H9 (cell line): ENCODE measurements around the gene FRMD4B. TPM values are rescaled to one million over a fixed set of nuclear protein-coding genes. Genes with fewer than 3 reads are reported as not detected.

ENCODE experiments used
- DNase-seq: peaks from one replicate; pipeline ENCODE4 v3.0.0-alpha.2; 2017
- H2AFZ ChIP-seq: one replicate; pipeline ENCODE4 v1.6.1; 2013; ENCODE audit warnings: mild to moderate bottlenecking, low read length, control low read depth, moderate library complexity
- H2AK5ac ChIP-seq: 2 replicates; pipeline ENCODE4 v1.6.1; 2013; ENCODE audit warnings: low read length, control low read depth, mixed read lengths; ENCODE audit not compliant: insufficient read length
- H2BK120ac ChIP-seq: one replicate; pipeline ENCODE4 v1.6.1; 2013; ENCODE audit warnings: low read depth, mild to moderate bottlenecking, low read length, control low read depth, inconsistent platforms; ENCODE audit not compliant: poor library complexity, severe bottlenecking
- H2BK12ac ChIP-seq: 2 replicates; pipeline ENCODE4 v1.6.1; 2013; ENCODE audit warnings: low read length, control low read depth, mixed read lengths, low read depth; ENCODE audit not compliant: insufficient read length
- H2BK15ac ChIP-seq: 2 replicates; pipeline ENCODE4 v1.6.1; 2013; ENCODE audit warnings: low read depth, low read length, control low read depth
- H2BK20ac ChIP-seq: one replicate; pipeline ENCODE4 v1.6.1; 2013; ENCODE audit warnings: low read depth, mild to moderate bottlenecking, low read length, control low read depth, inconsistent platforms; ENCODE audit not compliant: poor library complexity, severe bottlenecking
- H2BK5ac ChIP-seq: 2 replicates; pipeline ENCODE4 v1.6.1; 2013; ENCODE audit warnings: low read length, control low read depth, mixed read lengths; ENCODE audit not compliant: insufficient read length
- H3K14ac ChIP-seq: 2 replicates; pipeline ENCODE4 v1.6.1; 2013; ENCODE audit warnings: low read length, control low read depth; ENCODE audit not compliant: insufficient read depth
- H3K18ac ChIP-seq: 2 replicates; pipeline ENCODE4 v1.6.1; 2013; ENCODE audit warnings: low read depth, mild to moderate bottlenecking, mixed read lengths, low read length, control low read depth; ENCODE audit not compliant: insufficient read length
- H3K23ac ChIP-seq: 2 replicates; pipeline ENCODE4 v1.6.1; 2013; ENCODE audit warnings: low read length, control low read depth, mixed read lengths, low read depth; ENCODE audit not compliant: insufficient read length
- H3K23me2 ChIP-seq: 2 replicates; pipeline ENCODE4 v1.6.1; 2013; ENCODE audit warnings: low read depth, mild to moderate bottlenecking, mixed read lengths, low read length, control low read depth; ENCODE audit not compliant: insufficient read length, poor library complexity, severe bottlenecking
- H3K27ac ChIP-seq: 2 replicates; pipeline ENCODE4 v1.5.1; 2013; ENCODE audit warnings: low read length, control low read depth, mixed read lengths, low read depth; ENCODE audit not compliant: insufficient read length
- H3K27me3 ChIP-seq: 2 replicates; pipeline ENCODE4 v1.6.1; 2013; ENCODE audit warnings: low read length, control low read depth, inconsistent platforms; ENCODE audit not compliant: insufficient read depth
- H3K4ac ChIP-seq: 2 replicates; pipeline ENCODE4 v1.6.1; 2013; ENCODE audit warnings: low read depth, mild to moderate bottlenecking, control low read depth, inconsistent platforms, low read length, moderate library complexity
- H3K4me1 ChIP-seq: 2 replicates; pipeline ENCODE4 v1.6.1; 2013; ENCODE audit warnings: low read length, control low read depth, inconsistent platforms; ENCODE audit not compliant: insufficient read depth
- H3K4me2 ChIP-seq: 2 replicates; pipeline ENCODE4 v1.6.1; 2013; ENCODE audit warnings: low read length, control low read depth, mixed read lengths; ENCODE audit not compliant: insufficient read length, insufficient read depth
- H3K56ac ChIP-seq: 2 replicates; pipeline ENCODE4 v1.6.1; 2013; ENCODE audit warnings: low read depth, mild to moderate bottlenecking, mixed read lengths, low read length, control low read depth; ENCODE audit not compliant: insufficient read length
- H3K79me1 ChIP-seq: 2 replicates; pipeline ENCODE4 v1.6.1; 2013; ENCODE audit warnings: low read depth, mild to moderate bottlenecking, moderate library complexity, low read length, control low read depth, inconsistent platforms; ENCODE audit not compliant: insufficient read depth, poor library complexity, severe bottlenecking
- H3K79me2 ChIP-seq: 2 replicates; pipeline ENCODE4 v1.6.1; 2013; ENCODE audit warnings: low read length, control low read depth, inconsistent platforms; ENCODE audit not compliant: insufficient read depth
- H3K9ac ChIP-seq: 2 replicates; pipeline ENCODE4 v1.6.1; 2013; ENCODE audit warnings: low read length, control low read depth, mixed read lengths; ENCODE audit not compliant: insufficient read length; ENCODE audit errors: extremely low read depth
- H3K9me3 ChIP-seq: one replicate; pipeline ENCODE4 v1.6.1; 2013; ENCODE audit warnings: low read depth, low read length, inconsistent platforms; ENCODE audit not compliant: control insufficient read depth
- H3T11ph ChIP-seq: one replicate; pipeline ENCODE4 v1.6.1; 2013; ENCODE audit warnings: mild to moderate bottlenecking, low read length, control low read depth, inconsistent platforms
- H4K20me1 ChIP-seq: one replicate; pipeline ENCODE4 v1.6.1; 2013; ENCODE audit not compliant: control insufficient read depth, insufficient read length, insufficient read depth
- H4K5ac ChIP-seq: 2 replicates; pipeline ENCODE4 v1.6.1; 2013; ENCODE audit warnings: low read depth, mild to moderate bottlenecking, mixed read lengths, low read length, control low read depth; ENCODE audit not compliant: insufficient read length
- H4K8ac ChIP-seq: replicated peaks from 2 replicates; pipeline ENCODE4 v1.6.1; 2013; ENCODE audit warnings: low read length, control low read depth, mixed read lengths, low read depth; ENCODE audit not compliant: insufficient read length
- H4K91ac ChIP-seq: 2 replicates; pipeline ENCODE4 v1.6.1; 2013; ENCODE audit warnings: low read depth, mild to moderate bottlenecking, moderate library complexity, mixed read lengths, low read length, control low read depth; ENCODE audit not compliant: insufficient read length
- H3K27ac Mint-ChIP-seq, 3 experiments: 2 replicates in 2 of 3; 3 replicates in 1 of 3; pipeline ENCODE4 v1.8.0; 2020 to 2021; ENCODE audit warnings: mixed read lengths in 3 of 3, mild to moderate bottlenecking in 1 of 3, moderate library complexity in 1 of 3
- H3K27me3 Mint-ChIP-seq: 2 replicates; pipeline ENCODE4 v1.8.0; 2021; ENCODE audit warnings: low read depth, mild to moderate bottlenecking, moderate library complexity, mixed read lengths
- H3K36me3 Mint-ChIP-seq, 3 experiments: 2 replicates in 2 of 3; 3 replicates in 1 of 3; pipeline ENCODE4 v1.8.0; 2020 to 2021; ENCODE audit warnings: low read depth in 3 of 3, mixed read lengths in 3 of 3; ENCODE audit not compliant: insufficient read depth in 1 of 3
- H3K4me1 Mint-ChIP-seq, 2 experiments: 2 replicates each; pipeline ENCODE4 v1.8.0; 2020; ENCODE audit warnings: mixed read lengths in 2 of 2
- H3K4me3 Mint-ChIP-seq, 2 experiments: 2 replicates in 1 of 2; 3 replicates in 1 of 2; pipeline ENCODE4 v1.8.0; 2020 to 2021; ENCODE audit warnings: mild to moderate bottlenecking in 2 of 2, mixed read lengths in 2 of 2, moderate library complexity in 1 of 2
- H3K9me3 Mint-ChIP-seq, 2 experiments: 2 replicates in 1 of 2; 3 replicates in 1 of 2; pipeline ENCODE4 v1.8.0; 2020; ENCODE audit warnings: mild to moderate bottlenecking in 2 of 2, mixed read lengths in 2 of 2, moderate library complexity in 1 of 2
- WGBS: extraction: QIAGEN DNeasy Blood & Tissue Kit; methylation state at CpG from one replicate; pipeline ENCODE4 v1.1.7; 2013; ENCODE audit warnings: missing lambda C conversion rate, low lambda C conversion rate, mixed read lengths; ENCODE audit not compliant: insufficient read length; ENCODE audit errors: extremely low coverage; 5-methylcytosine and 5-hydroxymethylcytosine counted together
- total RNA-seq: library from RNA; stranded (reverse); gene quantifications from 2 replicates; pipeline ENCODE4 v1.2.1, GENCODE V29; 2021
- TF ChIP-seq, protein P1 (sequence below): fragments of 200-600 bp; sonication (generic); conservative IDR thresholded peaks from 3 replicates; pipeline ENCODE4 v1.8.0; 2021; ENCODE audit warnings: antibody characterized with exemption, mild to moderate bottlenecking

Gene FRMD4B
- total RNA-seq, 1 experiment from 2014 or later, result 3.4 TPM

- Histone ChIP-seq H3K23me2 (no peaks in the 10 kb centered on the region), H4K20me1 (no peaks in the 10 kb centered on the region), H3K27ac (no peak overlapping the region), H2BK120ac (no peak overlapping the region), H2BK12ac (no peak overlapping the region), H3K18ac (no peak overlapping the region), H3K9me3 (no peaks in the 10 kb centered on the region), H3K4ac (no peak overlapping the region), H2AFZ (no peak overlapping the region), H4K5ac (no peak overlapping the region), H2BK15ac (no peak overlapping the region), H3K4me1 (peaks cover 4% of the 10 kb centered on the region; the same call in 1 of the 2 replicates), H3K56ac (no peak overlapping the region), H2BK20ac (no peak overlapping the region), H3K79me2 (no peaks in the 10 kb centered on the region), H3K27me3 (no peaks in the 10 kb centered on the region), H3K14ac (no peak overlapping the region), H3K9ac (no peak overlapping the region), H4K8ac (no peak overlapping the region), H3K79me1 (no peaks in the 10 kb centered on the region), H4K91ac (no peak overlapping the region), H3T11ph (no peak overlapping the region), H3K23ac (no peak overlapping the region), H3K4me2 (no peak overlapping the region), H2BK5ac (no peak overlapping the region), H2AK5ac (no peak overlapping the region)
- Mint-ChIP-seq H3K4me3 (no peak overlapping the region), H3K27me3 (no peaks in the 10 kb centered on the region), H3K4me1 (peaks cover 27 to 29% of the 10 kb centered on the region in 2 experiments), H3K36me3 (no peaks in the 10 kb centered on the region), H3K9me3 (no peaks in the 10 kb centered on the region), H3K27ac (no peak overlapping the region)
- no peak for DNase-seq
- TF ChIP-seq, protein P1, sequence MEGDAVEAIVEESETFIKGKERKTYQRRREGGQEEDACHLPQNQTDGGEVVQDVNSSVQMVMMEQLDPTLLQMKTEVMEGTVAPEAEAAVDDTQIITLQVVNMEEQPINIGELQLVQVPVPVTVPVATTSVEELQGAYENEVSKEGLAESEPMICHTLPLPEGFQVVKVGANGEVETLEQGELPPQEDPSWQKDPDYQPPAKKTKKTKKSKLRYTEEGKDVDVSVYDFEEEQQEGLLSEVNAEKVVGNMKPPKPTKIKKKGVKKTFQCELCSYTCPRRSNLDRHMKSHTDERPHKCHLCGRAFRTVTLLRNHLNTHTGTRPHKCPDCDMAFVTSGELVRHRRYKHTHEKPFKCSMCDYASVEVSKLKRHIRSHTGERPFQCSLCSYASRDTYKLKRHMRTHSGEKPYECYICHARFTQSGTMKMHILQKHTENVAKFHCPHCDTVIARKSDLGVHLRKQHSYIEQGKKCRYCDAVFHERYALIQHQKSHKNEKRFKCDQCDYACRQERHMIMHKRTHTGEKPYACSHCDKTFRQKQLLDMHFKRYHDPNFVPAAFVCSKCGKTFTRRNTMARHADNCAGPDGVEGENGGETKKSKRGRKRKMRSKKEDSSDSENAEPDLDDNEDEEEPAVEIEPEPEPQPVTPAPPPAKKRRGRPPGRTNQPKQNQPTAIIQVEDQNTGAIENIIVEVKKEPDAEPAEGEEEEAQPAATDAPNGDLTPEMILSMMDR, result no peak
- no CpG with 5 or more reads among the region's 10 CpGs for WGBS
These were observed 184.2 kb downstream of the FRMD4B start for GRCh38 chr3:69201658-69202057.
